ENCODE data around the gene PSMC3. TPM values are rescaled to one million over a fixed set of nuclear protein-coding genes. Genes with fewer than 3 reads are reported as not detected.
A peak's percentile ranks its signal among the peaks of the same experiment; 100 is the strongest.

Gene PSMC3
- total and polyA plus RNA-seq, 9 of the 15 experiments (the other 6 are each of a cell fraction or from before 2014, with no cell fraction given) = 44.3 to 324 (median 240) TPM

GRCh38 chr11:47372422-47372821, 53.8 kb downstream of the PSMC3 start:
- no peaks in the 10 kb centered on the region for H3K9me1 ChIP-seq (ENCODE audit: control insufficient read depth, insufficient read depth, low read length)
- H2AFZ ChIP-seq (ENCODE audit: low read depth, low read length) = no peak overlapping the region
- H3K27ac ChIP-seq (ENCODE audit: extremely low read depth, low read depth, low read length) = no peak overlapping the region
- TF ChIP-seq PCBP1 (IDR thresholded peaks at IDR 0.05; ENCODE audit: low read depth, low read length, poor library complexity, severe bottlenecking) = no peak
- TF ChIP-seq EGR1 (conservative IDR thresholded peaks at IDR 0.05) = 0 out of 2 replicates have a peak, but pooled peaks have one; percentile 23
- no peak for TF ChIP-seq MAFK (IDR thresholded peaks at IDR 0.05; ENCODE audit: low read length)
- no peak for DNase-seq (ENCODE audit: extremely low read depth in 1 of 4, low spot score in 3 of 4)
- ChIA-PET POLR2A (no interaction called here), CTCF (ENCODE audit: low intra/inter-chr PET ratio) (interaction anchor here (1.8 kb wide), 1 partner anchor 36 kb away, joined by 11 read pairs; the partner anchor contains the start of gene SLC39A13)
- peaks cover 15% of the 10 kb centered on the region; the same call in 1 of the 3 replicates for H3K36me3 ChIP-seq (ENCODE audit: control insufficient read depth, insufficient read depth, low read length)
- BruUV-seq (replicated peaks) = no TSS peak
- no peaks in the 10 kb centered on the region for H3K27me3 ChIP-seq (ENCODE audit: control insufficient read depth in 2 of 2, insufficient read depth in 2 of 2, low read length in 2 of 2)
- intact Hi-C loops (cut with micrococcal nuclease) (loop anchor here (10.0 kb wide), 1 partner anchor 242 kb away; no protein-coding TSS in a partner anchor), in situ Hi-C loops (cut with MboI) (loop anchor here (5.0 kb wide), 1 partner anchor 35 kb away; the partner anchor contains the start of gene SLC39A13)
- WGBS (ENCODE audit: insufficient coverage, low coverage, missing lambda C conversion rate) = 65% methylated on average over 7 of the region's 7 CpGs
- no peak overlapping the region; a peak in 1 of 4 replicates for H3K9ac ChIP-seq (ENCODE audit: insufficient read depth in 1 of 2, low read depth in 2 of 2, low read length in 2 of 2)
- H4K20me1 ChIP-seq (replicated peaks; ENCODE audit: control insufficient read depth, insufficient read depth, low read length) = no peaks in the 10 kb centered on the region
- H3K9me3 ChIP-seq (replicated peaks; ENCODE audit: control insufficient read depth, insufficient read depth, low read depth, low read length) = no peaks in the 10 kb centered on the region
- no peak overlapping the region for H3K4me2 ChIP-seq (ENCODE audit: insufficient read depth, low read length)
- peaks cover 25 to 39% of the 10 kb centered on the region in 2 experiments for H3K4me1 ChIP-seq (replicated peaks in 1 of 2; ENCODE audit: control insufficient read depth in 2 of 2, insufficient read depth in 2 of 2, low read length in 2 of 2)
- peaks cover 17% of the 10 kb centered on the region for H3K79me2 ChIP-seq (ENCODE audit: control insufficient read depth, insufficient read depth, low read length)
- H3K4me3 ChIP-seq = no peak overlapping the region
- ATAC-seq = no peak
- FAIRE-seq = no peak

GRCh38 chr11:47369676-47370075, 56.6 kb downstream of the PSMC3 start:
- BruUV-seq (replicated peaks) = no TSS peak
- DNase-seq (ENCODE audit: extremely low read depth in 1 of 4, low spot score in 3 of 4) (peak in 1 of 4 experiments; percentile 40), ATAC-seq (peak; percentile 12; the same call in 2 of the 3 replicates), FAIRE-seq (peak; percentile 35)
- Histone ChIP-seq H3K36me3 (ENCODE audit: control insufficient read depth, insufficient read depth, low read length) (peaks cover 7% of the 10 kb centered on the region; the same call in 1 of the 3 replicates), H3K27me3 (ENCODE audit: control insufficient read depth in 2 of 2, insufficient read depth in 2 of 2, low read length in 2 of 2) (no peaks in the 10 kb centered on the region), H3K9me3 (replicated peaks; ENCODE audit: control insufficient read depth, insufficient read depth, low read depth, low read length) (no peaks in the 10 kb centered on the region), H2AFZ (ENCODE audit: low read depth, low read length) (peak overlapping the region; percentile 38; the same call in 1 of the 2 replicates), H3K27ac (ENCODE audit: extremely low read depth, low read depth, low read length) (no peak overlapping the region), H3K9me1 (ENCODE audit: control insufficient read depth, insufficient read depth, low read length) (no peaks in the 10 kb centered on the region), H3K79me2 (ENCODE audit: control insufficient read depth, insufficient read depth, low read length) (no peaks in the 10 kb centered on the region), H3K4me3 (no peak overlapping the region), H3K4me1 (replicated peaks in 1 of 2; ENCODE audit: control insufficient read depth in 2 of 2, insufficient read depth in 2 of 2, low read length in 2 of 2) (peaks cover 12 to 26% of the 10 kb centered on the region in 2 experiments; a peak in 4 of 5 replicates), H3K4me2 (ENCODE audit: insufficient read depth, low read length) (peak overlapping the region; percentile 31; the same call in 1 of the 2 replicates), H3K9ac (ENCODE audit: insufficient read depth in 1 of 2, low read depth in 2 of 2, low read length in 2 of 2) (no peak overlapping the region; a peak in 1 of 4 replicates), H4K20me1 (replicated peaks; ENCODE audit: control insufficient read depth, insufficient read depth, low read length) (no peaks in the 10 kb centered on the region)
- in situ Hi-C loops (cut with MboI) (loop anchor here (5.0 kb wide), 1 partner anchor 38 kb away; the partner anchor contains the start of gene SLC39A13), intact Hi-C loops (cut with micrococcal nuclease) (loop anchor here (10.0 kb wide), 1 partner anchor 245 kb away; no protein-coding TSS in a partner anchor)
- POLR2A ChIA-PET = interaction anchor here (0.7 to 1.1 kb wide), 3 partner anchors 11 to 978 kb away, joined by 3 to 5 read pairs (median 4); no protein-coding TSS in a partner anchor
- CTCF ChIA-PET (ENCODE audit: low intra/inter-chr PET ratio) = no interaction called here
- whole genome bisulfite sequencing (ENCODE audit: insufficient coverage, low coverage, missing lambda C conversion rate) = 4% methylated on average over 3 of the region's 3 CpGs
- TF ChIP-seq IFI16 (CRISPR knock-in tag; IDR thresholded peaks at IDR 0.05) (no peak), ZNF431 (CRISPR knock-in tag; IDR thresholded peaks at IDR 0.05) (no peak), RERE (CRISPR knock-in tag; IDR thresholded peaks at IDR 0.05; ENCODE audit: borderline replicate concordance) (no peak), JUND (IDR thresholded peaks at IDR 0.05; ENCODE audit: borderline replicate concordance, low read depth, low read length) (no peak), JUND (tag; IDR thresholded peaks at IDR 0.05; ENCODE audit: borderline replicate concordance, low read depth, low read length) (no peak), ARID1B (IDR thresholded peaks at IDR 0.05) (peak; percentile 62), CBFA2T3 (IDR thresholded peaks at IDR 0.05) (peak; percentile 53), HDAC1 (IDR thresholded peaks at IDR 0.05) (peak in 1 of 2 experiments; percentile 52; a peak in 2 of 4 replicates)
